WTC11 (cell line): ENCODE data around the gene ZSCAN10. TPM values are rescaled to one million over a fixed set of nuclear protein-coding genes. Genes with fewer than 3 reads are reported as not detected.
"Not testable (repeated sequence)": the region's sequence is repeated elsewhere in the genome, so short reads cannot be mapped to it uniquely, and the experiment has no call there.

Experiments used
- ATAC-seq: fragments of 200-7000 bp; cut with Tn5 transposase; 2 replicates; pipeline ENCODE4 v1.10.0; 2021; ENCODE audit warnings: mild to moderate bottlenecking, moderate library complexity
- CTCF ChIA-PET: fragments of 300-600 bp; sonication (Branson Sonifier 250); formaldehyde crosslinking; loops from one replicate; lab custom pipeline; 2021; ENCODE audit warnings: antibody characterized with exemption; lab: Charles Lee
- POLR2A ChIA-PET: fragments of 350-600 bp; sonication (Branson Sonifier 250); formaldehyde crosslinking; loops from one replicate; lab custom pipeline; 2021; ENCODE audit warnings: antibody characterized with exemption; lab: Charles Lee
- DNase-seq: peaks from one replicate; pipeline ENCODE4 v3.0.0; 2021; ENCODE audit warnings: low spot score
- H3K27ac Mint-ChIP-seq: 2 replicates; pipeline ENCODE4 v1.8.0; 2021; ENCODE audit warnings: mixed read lengths
- H3K27me3 Mint-ChIP-seq: 2 replicates; pipeline ENCODE4 v1.8.0; 2021; ENCODE audit warnings: low read depth, mild to moderate bottlenecking, moderate library complexity, mixed read lengths
- H3K36me3 Mint-ChIP-seq: 2 replicates; pipeline ENCODE4 v1.8.0; 2021; ENCODE audit warnings: mixed read lengths
- H3K4me1 Mint-ChIP-seq: 2 replicates; pipeline ENCODE4 v1.8.0; 2022; ENCODE audit warnings: mixed read lengths
- H3K4me3 Mint-ChIP-seq: 2 replicates; pipeline ENCODE4 v1.8.0; 2021; ENCODE audit warnings: mild to moderate bottlenecking, moderate library complexity, mixed read lengths
- H3K9me3 Mint-ChIP-seq: 2 replicates; pipeline ENCODE4 v1.8.0; 2021; ENCODE audit warnings: mixed read lengths
- CBFB ChIP-seq: sonication (generic); formaldehyde crosslinking; IDR thresholded peaks from 2 replicates; pipeline ENCODE4 v1.8.1; 2022; ENCODE audit warnings: mild to moderate bottlenecking, low read depth, missing genetic modification reagents
- ELF4 ChIP-seq: sonication (generic); formaldehyde crosslinking; IDR thresholded peaks from 2 replicates; pipeline ENCODE4 v1.8.1; 2022; ENCODE audit warnings: low read depth, mild to moderate bottlenecking, moderate library complexity, missing genetic modification reagents
- GRHL2 ChIP-seq: fragments of 250-450 bp; sonication (Bioruptor Pico); IDR thresholded peaks from 2 replicates; pipeline ENCODE4 v1.8.0; 2022; ENCODE audit warnings: mild to moderate bottlenecking, moderate library complexity; ENCODE audit not compliant: insufficient replicate concordance, severe bottlenecking
- NFYB ChIP-seq: sonication (generic); formaldehyde crosslinking; conservative IDR thresholded peaks from 2 replicates; pipeline ENCODE4 v1.8.0; 2022; ENCODE audit warnings: low read depth, missing genetic modification reagents
- NR1H2 ChIP-seq: sonication (generic); formaldehyde crosslinking; IDR thresholded peaks from 2 replicates; pipeline ENCODE4 v1.9.0; 2021; ENCODE audit warnings: mild to moderate bottlenecking, moderate library complexity, missing genetic modification reagents
- NR2C2 ChIP-seq: sonication (generic); formaldehyde crosslinking; IDR thresholded peaks from 2 replicates; pipeline ENCODE4 v1.8.0; 2022; ENCODE audit warnings: mild to moderate bottlenecking, missing genetic modification reagents
- NR3C1 ChIP-seq: sonication (generic); formaldehyde crosslinking; conservative IDR thresholded peaks from 2 replicates; pipeline ENCODE4 v1.8.1; 2023; ENCODE audit warnings: low read depth, mild to moderate bottlenecking, missing genetic modification reagents
- SMAD3 ChIP-seq: sonication (generic); formaldehyde crosslinking; IDR thresholded peaks from 2 replicates; pipeline ENCODE4 v1.8.0; 2022; ENCODE audit warnings: missing genetic modification reagents, mild to moderate bottlenecking, borderline replicate concordance
- SMAD4 ChIP-seq: sonication (generic); formaldehyde crosslinking; IDR thresholded peaks from 2 replicates; pipeline ENCODE4 v1.8.0; 2022; ENCODE audit warnings: mild to moderate bottlenecking, missing genetic modification reagents
- ZNF232 ChIP-seq: sonication (generic); formaldehyde crosslinking; IDR thresholded peaks from 2 replicates; pipeline ENCODE4 v1.8.0; 2022; ENCODE audit warnings: mild to moderate bottlenecking, missing genetic modification reagents
- ZNF396 ChIP-seq: fragments of 250-450 bp; sonication (Bioruptor Pico); IDR thresholded peaks from 2 replicates; pipeline ENCODE4 v1.8.0; 2021; ENCODE audit warnings: mild to moderate bottlenecking, moderate library complexity, borderline replicate concordance
- total RNA-seq: library from RNA; stranded (reverse); gene quantifications from 3 replicates; pipeline ENCODE4 v1.2.3, GENCODE V29; 2021
- TF ChIP-seq, protein P1 (sequence below): sonication (generic); formaldehyde crosslinking; IDR thresholded peaks from 2 replicates; pipeline ENCODE4 v1.8.0; 2022; ENCODE audit warnings: mild to moderate bottlenecking, missing genetic modification reagents
- TF ChIP-seq, protein P2 (sequence below): fragments of 250-450 bp; sonication (Bioruptor Pico); IDR thresholded peaks from 2 replicates; pipeline ENCODE4 v1.9.0; 2021; ENCODE audit warnings: mild to moderate bottlenecking
- TF ChIP-seq, protein P3 (sequence below): sonication (generic); formaldehyde crosslinking; IDR thresholded peaks from 2 replicates; pipeline ENCODE4 v1.8.0; 2023; ENCODE audit warnings: mild to moderate bottlenecking, missing genetic modification reagents
- TF ChIP-seq, protein P4 (sequence below): sonication (generic); formaldehyde crosslinking; IDR thresholded peaks from 2 replicates; pipeline ENCODE4 v1.8.0; 2022; ENCODE audit warnings: mild to moderate bottlenecking, missing genetic modification reagents
- TF ChIP-seq, protein P5 (sequence below): fragments of 200-600 bp; IDR thresholded peaks from 2 replicates; pipeline ENCODE4 v1.8.0; 2022; ENCODE audit warnings: antibody characterized with exemption

ZSCAN10 gene
- total RNA-seq, 1 experiment from 2014 or later = 263 TPM

DNA sequence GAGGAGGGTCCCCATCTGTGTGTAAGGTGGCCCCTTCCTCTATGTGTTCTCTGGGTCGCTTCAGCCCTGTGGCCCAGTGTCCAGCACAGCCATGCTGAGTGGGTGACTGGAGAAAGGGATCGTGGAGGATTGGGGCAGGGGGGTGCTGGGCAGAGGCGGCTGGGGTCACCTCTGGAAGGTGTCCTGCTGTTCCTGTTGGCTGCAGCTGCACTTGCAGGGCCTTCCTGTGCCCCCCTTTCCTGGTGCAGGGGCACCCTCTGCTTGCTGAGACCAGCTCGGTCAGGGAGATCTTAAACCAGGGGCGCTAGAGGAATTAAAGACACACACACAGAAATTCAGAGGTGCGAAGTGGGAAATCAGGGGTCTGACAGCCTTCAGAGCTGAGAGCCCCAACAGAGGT is 22.5 kb downstream of the ZSCAN10 start:
- Mint-ChIP-seq H3K9me3 (peaks cover 5% of the 10 kb centered on the region; the same call in 1 of the 2 replicates), H3K4me1 (peaks cover 52% of the 10 kb centered on the region), H3K27ac (no peak overlapping the region), H3K36me3 (0 out of 2 replicates have a peak, but pooled peaks cover 3% of the 10 kb centered on the region), H3K4me3 (no peak overlapping the region), H3K27me3 (peaks cover 12% of the 10 kb centered on the region)
- ATAC-seq (no peak), DNase-seq (no peak)
- TF ChIP-seq, protein P1, sequence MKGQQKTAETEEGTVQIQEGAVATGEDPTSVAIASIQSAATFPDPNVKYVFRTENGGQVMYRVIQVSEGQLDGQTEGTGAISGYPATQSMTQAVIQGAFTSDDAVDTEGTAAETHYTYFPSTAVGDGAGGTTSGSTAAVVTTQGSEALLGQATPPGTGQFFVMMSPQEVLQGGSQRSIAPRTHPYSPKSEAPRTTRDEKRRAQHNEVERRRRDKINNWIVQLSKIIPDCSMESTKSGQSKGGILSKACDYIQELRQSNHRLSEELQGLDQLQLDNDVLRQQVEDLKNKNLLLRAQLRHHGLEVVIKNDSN (CRISPR knock-in tag) = no peak
- TF ChIP-seq SMAD3 (CRISPR knock-in tag) (no peak), SMAD4 (CRISPR knock-in tag) (no peak), NR2C2 (CRISPR knock-in tag) (no peak), NFYB (CRISPR knock-in tag) (no peak), NR3C1 (CRISPR knock-in tag) (no peak), CBFB (CRISPR knock-in tag) (no peak), ELF4 (CRISPR knock-in tag) (no peak), ZNF396 (CRISPR knock-in tag) (no peak), NR1H2 (CRISPR knock-in tag) (no peak), GRHL2 (CRISPR knock-in tag) (no peak), ZNF232 (CRISPR knock-in tag) (no peak)
- TF ChIP-seq, protein P2, sequence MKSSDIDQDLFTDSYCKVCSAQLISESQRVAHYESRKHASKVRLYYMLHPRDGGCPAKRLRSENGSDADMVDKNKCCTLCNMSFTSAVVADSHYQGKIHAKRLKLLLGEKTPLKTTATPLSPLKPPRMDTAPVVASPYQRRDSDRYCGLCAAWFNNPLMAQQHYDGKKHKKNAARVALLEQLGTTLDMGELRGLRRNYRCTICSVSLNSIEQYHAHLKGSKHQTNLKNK (CRISPR knock-in tag) = no peak
- TF ChIP-seq, protein P3, sequence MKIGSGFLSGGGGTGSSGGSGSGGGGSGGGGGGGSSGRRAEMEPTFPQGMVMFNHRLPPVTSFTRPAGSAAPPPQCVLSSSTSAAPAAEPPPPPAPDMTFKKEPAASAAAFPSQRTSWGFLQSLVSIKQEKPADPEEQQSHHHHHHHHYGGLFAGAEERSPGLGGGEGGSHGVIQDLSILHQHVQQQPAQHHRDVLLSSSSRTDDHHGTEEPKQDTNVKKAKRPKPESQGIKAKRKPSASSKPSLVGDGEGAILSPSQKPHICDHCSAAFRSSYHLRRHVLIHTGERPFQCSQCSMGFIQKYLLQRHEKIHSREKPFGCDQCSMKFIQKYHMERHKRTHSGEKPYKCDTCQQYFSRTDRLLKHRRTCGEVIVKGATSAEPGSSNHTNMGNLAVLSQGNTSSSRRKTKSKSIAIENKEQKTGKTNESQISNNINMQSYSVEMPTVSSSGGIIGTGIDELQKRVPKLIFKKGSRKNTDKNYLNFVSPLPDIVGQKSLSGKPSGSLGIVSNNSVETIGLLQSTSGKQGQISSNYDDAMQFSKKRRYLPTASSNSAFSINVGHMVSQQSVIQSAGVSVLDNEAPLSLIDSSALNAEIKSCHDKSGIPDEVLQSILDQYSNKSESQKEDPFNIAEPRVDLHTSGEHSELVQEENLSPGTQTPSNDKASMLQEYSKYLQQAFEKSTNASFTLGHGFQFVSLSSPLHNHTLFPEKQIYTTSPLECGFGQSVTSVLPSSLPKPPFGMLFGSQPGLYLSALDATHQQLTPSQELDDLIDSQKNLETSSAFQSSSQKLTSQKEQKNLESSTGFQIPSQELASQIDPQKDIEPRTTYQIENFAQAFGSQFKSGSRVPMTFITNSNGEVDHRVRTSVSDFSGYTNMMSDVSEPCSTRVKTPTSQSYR = no peak
- TF ChIP-seq, protein P4, sequence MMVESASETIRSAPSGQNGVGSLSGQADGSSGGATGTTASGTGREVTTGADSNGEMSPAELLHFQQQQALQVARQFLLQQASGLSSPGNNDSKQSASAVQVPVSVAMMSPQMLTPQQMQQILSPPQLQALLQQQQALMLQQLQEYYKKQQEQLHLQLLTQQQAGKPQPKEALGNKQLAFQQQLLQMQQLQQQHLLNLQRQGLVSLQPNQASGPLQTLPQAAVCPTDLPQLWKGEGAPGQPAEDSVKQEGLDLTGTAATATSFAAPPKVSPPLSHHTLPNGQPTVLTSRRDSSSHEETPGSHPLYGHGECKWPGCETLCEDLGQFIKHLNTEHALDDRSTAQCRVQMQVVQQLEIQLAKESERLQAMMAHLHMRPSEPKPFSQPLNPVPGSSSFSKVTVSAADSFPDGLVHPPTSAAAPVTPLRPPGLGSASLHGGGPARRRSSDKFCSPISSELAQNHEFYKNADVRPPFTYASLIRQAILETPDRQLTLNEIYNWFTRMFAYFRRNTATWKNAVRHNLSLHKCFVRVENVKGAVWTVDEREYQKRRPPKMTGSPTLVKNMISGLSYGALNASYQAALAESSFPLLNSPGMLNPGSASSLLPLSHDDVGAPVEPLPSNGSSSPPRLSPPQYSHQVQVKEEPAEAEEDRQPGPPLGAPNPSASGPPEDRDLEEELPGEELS (CRISPR knock-in tag) = no peak
- TF ChIP-seq, protein P5, sequence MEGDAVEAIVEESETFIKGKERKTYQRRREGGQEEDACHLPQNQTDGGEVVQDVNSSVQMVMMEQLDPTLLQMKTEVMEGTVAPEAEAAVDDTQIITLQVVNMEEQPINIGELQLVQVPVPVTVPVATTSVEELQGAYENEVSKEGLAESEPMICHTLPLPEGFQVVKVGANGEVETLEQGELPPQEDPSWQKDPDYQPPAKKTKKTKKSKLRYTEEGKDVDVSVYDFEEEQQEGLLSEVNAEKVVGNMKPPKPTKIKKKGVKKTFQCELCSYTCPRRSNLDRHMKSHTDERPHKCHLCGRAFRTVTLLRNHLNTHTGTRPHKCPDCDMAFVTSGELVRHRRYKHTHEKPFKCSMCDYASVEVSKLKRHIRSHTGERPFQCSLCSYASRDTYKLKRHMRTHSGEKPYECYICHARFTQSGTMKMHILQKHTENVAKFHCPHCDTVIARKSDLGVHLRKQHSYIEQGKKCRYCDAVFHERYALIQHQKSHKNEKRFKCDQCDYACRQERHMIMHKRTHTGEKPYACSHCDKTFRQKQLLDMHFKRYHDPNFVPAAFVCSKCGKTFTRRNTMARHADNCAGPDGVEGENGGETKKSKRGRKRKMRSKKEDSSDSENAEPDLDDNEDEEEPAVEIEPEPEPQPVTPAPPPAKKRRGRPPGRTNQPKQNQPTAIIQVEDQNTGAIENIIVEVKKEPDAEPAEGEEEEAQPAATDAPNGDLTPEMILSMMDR = no peak
- POLR2A ChIA-PET = interaction anchor here (1.5 kb wide), 1 partner anchor 18 kb away, joined by 5 read pairs; no protein-coding TSS in a partner anchor
- CTCF ChIA-PET = interaction anchor here (1.6 to 6.5 kb wide), 4 partner anchors 11 to 48 kb away, joined by 9 to 59 read pairs (median 13); no protein-coding TSS in a partner anchor

DNA sequence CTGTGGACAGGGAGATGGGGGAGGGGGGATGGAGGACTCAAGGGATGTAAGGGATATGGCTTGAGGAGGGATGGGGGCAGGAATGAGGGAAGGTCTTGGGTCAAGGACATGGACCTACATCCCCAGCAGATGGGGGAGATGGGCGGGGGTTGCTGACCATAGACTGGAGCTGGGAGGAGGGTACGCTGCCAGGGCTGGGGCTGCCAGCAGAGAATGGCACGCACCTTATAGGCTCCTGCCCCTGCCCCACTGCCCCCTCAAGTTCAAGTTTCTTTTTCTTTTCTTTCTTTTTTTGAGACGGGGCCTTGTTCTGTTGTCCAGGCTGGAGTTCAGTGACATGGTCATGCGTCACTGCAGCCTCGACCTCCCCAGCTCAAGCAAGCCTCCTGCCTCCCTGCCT is 23.1 kb downstream of the ZSCAN10 start:
- DNase-seq, H3K27ac Mint-ChIP-seq, H3K36me3 Mint-ChIP-seq, H3K9me3 Mint-ChIP-seq, H3K4me3 Mint-ChIP-seq, ATAC-seq: not testable (repeated sequence)
- ChIA-PET CTCF (interaction anchor here (1.1 to 6.5 kb wide), 6 partner anchors 12 to 75 kb away, joined by 4 to 59 read pairs (median 11); no protein-coding TSS in a partner anchor), POLR2A (interaction anchor here (1.5 kb wide), 1 partner anchor 17 kb away, joined by 5 read pairs; no protein-coding TSS in a partner anchor)
- peaks cover 12% of the 10 kb centered on the region for H3K27me3 Mint-ChIP-seq
- H3K4me1 Mint-ChIP-seq = peaks cover 57% of the 10 kb centered on the region
